GDM1 (cell line): ENCODE measurements around the gene TMEM165.
"Not testable (repeated sequence)": the region's sequence is repeated elsewhere in the genome, so short reads cannot be mapped to it uniquely, and the experiment has no call there.

Experiments
- DNase-seq: peaks from one replicate; lab custom pipeline; 2025; lab: John Stamatoyannopoulos, UW

The TMEM165 gene, protein sequence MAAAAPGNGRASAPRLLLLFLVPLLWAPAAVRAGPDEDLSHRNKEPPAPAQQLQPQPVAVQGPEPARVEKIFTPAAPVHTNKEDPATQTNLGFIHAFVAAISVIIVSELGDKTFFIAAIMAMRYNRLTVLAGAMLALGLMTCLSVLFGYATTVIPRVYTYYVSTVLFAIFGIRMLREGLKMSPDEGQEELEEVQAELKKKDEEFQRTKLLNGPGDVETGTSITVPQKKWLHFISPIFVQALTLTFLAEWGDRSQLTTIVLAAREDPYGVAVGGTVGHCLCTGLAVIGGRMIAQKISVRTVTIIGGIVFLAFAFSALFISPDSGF

DNA sequence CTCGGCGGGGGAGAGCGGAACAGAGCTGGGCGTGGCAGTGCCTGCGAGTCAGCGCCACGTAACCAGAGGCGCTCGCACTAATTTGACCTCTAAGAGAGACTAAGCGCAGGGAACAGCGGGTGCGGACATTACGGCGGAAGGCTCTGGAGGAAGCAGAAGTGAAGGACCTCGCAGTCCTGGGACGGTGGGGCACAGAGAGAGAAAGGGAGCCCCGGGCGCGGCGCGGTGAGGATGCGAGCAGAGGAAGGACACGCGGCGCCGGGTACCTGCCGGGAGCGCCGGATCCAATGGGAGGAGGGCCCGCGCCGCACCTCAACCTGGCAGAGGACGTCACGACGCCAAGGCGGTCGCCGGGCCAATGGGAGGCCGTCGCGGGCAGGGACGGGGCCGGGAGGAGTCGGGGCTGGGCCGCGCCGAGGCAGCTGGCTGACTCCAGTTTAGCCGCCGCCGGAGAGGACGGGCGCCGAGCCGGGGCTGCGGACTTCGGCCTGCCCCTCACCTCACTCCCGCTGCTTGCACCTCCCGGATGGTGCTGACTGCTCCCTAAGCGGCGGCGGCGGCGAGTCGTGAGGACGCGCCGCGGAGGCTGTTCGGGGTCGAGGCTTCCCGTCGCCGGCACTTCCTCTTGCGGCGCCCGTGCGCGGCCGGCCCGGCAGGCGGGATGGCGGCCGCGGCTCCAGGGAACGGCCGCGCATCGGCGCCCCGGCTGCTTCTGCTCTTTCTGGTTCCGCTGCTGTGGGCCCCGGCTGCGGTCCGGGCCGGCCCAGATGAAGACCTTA, at the start of gene TMEM165:
Gene TMEM165 (plus strand): TSS at position 429 of the 779 bp plus-strand sequence. CDS start 233 bp downstream, at position 662.
- DNase-seq = peak; percentile 88

DNA sequence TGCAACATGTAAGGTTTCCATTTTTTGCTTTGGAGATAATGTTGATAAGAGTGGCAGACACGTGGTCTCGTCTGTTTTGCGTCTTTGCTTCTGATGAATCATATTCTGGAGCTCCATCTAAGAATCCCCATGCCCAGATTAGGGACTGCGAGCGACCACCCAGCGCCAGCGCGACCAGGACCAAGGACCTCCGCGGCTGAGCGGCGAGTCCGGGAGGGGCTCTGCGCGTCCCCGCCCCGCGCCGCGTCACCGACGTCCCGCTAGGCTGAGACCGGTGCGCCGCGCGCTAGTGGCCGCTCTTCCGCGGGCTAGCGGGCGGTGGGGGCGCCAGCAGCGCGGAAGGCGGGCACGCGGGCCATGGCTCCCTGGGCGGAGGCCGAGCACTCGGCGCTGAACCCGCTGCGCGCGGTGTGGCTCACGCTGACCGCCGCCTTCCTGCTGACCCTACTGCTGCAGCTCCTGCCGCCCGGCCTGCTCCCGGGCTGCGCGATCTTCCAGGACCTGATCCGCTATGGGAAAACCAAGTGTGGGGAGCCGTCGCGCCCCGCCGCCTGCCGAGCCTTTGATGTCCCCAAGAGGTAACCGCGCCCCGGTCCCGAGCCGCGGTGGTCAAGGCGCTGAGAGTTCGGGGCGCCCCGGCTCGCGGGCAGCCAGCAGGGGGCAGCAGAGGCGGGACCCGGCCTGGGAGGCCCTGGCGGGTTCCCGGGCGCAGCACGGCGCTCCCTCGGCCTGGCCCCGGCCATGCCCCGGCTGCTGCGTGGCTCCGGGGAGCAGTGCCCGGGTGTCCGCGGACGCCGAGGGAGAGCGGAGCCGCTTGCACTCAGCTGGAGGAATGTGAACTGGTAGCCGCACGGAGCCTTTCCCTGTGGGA, 49.5 kb upstream of the TMEM165 start, which contains the start of gene SRD5A3:
Gene SRD5A3 (plus strand): TSS at position 263 of the 871 bp plus-strand sequence. CDS start 95 bp downstream, at position 358.
- DNase-seq = peak; percentile 75

DNA sequence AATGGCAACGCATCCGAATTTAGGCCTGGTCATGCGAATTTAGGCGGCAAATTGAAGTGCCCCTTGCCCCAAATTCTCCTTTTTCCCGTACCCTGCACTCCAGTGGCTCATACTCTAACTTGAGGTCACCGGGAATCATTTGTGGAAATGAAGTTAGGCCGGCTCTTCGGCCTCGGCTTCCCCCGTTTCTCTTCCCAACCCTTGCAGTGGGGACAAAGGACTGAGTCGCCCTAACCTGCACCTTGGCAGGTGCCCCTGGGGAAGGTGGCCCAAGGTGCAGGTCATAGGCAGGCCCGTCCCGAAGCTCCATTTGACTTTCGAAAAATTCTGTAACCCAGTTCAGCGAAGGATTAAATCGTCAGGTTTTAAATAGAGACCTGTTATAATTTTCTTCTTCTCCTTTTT, 48.9 kb upstream of the TMEM165 start:
- no peak for DNase-seq

DNA sequence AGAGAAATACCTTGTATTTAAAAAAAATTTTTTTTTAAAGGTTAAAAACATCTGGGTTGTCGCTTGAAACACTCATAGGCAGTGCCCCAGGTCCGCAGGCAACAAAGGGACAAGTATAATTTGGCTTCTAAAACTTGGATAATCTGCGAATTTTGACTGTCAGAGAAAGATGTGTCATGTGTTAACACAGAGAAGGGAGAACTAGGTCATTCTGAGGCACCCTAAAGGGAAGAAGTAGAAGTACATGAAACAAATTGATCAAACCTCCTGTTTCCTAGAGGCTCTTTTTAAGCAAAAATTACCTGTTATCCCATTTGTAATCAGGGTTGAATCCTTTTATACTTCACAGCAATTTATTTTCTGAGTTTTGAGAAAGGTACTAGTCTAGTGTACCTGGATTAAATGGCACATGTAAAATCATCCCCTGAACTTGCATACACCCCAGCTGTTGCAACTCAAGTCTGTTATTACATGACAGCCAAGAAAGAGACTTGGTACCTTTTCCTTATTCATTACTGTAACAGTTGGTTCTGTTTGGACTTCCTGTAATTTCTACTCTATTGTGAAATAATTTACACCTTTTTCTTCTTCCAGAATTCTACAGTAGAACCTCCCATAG, 48.0 kb upstream of the TMEM165 start:
- no peak for DNase-seq

DNA sequence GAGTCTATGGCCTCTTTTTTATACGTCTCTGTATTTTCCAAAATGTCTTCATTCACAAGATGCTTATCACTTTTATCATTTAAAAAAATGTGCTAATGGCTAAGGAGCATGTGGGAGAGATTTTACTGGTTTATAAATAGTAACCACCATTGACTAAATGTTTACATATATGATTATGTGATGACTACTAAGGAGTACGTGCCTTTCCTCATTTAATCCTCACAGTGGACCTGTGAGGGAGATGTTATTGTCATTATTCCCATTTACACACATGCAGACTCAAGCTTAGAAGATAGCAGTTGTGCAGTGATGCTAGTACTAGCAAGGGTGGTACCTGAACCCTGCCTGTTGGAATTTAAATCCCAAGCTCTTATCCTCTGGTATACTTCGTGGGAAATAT, 47.3 kb upstream of the TMEM165 start:
- DNase-seq = no peak

DNA sequence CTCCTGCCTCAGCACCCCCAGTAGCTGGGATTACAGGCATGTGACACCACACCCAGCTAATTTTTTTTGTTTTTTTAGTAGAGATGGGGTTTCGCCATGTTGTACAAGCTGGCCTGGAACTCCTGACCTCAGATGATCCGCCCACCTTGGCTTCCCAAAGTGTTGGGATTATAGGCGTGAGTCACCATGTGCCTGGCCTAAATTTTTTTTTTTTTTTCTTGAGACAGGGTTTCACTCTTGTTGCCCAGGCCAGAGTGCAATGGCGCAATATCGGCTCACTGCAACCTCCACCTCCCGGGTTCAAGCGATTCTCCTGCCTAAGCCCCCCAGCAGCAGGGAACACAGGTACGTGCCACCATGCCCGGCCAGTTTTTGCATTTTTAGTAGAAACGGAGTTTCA, 44.9 kb upstream of the TMEM165 start:
- DNase-seq = not testable (repeated sequence)

DNA sequence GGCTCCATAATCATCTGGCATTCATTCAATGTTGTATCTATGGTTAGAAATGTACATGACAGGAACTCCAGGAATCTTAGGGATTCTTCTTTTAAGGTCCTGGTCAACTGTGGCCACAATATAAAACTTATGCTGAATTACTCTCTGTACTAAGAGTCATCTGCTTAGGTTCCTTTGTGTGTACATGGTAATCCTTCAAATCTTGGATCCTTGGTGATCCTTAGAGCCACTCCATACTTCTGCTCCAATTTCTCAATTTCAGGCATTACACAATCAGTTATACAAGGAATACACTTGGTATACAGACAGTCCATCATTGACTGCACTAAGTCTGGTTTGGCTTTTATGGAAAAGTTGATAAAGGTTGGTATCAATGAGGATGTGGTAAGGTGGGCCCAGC, 43.9 kb upstream of the TMEM165 start:
- no peak for DNase-seq

DNA sequence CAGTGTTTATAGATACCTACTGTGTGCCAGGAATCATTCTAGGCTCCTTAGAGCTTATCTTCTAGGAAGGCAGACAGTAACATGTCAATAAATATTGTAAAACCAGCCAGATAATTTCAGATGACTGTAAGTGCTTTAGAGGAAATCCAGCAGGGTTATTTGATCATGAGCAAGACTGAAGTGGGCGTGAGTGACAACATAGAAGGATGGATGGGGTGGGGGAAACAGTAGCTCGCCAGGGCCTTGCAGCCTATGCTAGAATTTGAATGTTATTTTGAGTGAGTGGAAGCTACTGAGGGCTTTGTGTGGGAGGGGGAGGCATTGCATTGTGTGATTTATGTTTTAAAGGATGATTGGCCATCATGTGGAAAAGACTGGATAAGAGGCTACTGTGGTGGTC, 43.0 kb upstream of the TMEM165 start:
- DNase-seq = no peak

DNA sequence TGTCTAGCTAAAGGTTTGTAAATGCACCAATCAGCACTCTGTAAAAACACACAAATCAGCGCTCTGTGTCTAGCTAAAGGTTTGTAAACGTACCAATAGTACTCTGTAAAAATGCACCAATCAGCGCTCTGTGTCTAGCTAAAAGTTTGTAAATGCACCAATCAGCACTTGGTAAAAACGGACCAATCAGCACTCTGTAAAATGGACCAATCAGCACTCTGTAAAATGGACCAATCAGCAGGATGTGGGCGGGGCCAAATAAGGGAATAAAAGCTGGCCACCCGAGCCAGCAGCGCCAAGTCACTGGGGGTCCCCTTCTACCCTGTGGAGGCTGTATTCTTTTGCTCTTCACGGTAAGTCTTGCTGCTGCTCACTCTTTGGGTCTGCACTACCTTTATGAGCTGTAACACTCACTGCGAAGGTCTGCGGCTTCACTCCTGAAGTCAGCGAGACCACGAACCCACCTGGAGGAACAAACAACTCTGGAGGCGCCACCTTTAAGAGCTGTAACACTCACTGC, 42.5 kb upstream of the TMEM165 start:
- not testable (repeated sequence) for DNase-seq

DNA sequence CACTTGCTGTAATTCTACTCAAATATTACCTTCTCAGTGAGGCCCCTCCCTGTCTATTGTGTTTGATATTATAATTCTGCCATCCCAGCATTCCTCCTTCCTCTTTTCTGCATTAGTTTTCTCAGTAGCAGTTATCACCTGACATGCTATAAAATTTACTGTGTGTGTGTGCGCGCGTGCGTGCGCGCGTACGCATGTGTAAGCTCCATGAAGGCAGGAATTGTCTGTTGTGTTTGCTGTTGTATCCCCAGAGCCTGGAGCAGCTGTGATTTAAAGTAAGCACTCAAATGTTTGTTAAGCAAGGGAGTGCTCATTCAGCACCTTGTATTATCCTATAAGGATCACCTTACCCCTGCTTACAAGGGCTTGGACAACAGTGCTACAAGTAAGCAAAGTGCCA, 41.1 kb upstream of the TMEM165 start:
- no peak for DNase-seq

DNA sequence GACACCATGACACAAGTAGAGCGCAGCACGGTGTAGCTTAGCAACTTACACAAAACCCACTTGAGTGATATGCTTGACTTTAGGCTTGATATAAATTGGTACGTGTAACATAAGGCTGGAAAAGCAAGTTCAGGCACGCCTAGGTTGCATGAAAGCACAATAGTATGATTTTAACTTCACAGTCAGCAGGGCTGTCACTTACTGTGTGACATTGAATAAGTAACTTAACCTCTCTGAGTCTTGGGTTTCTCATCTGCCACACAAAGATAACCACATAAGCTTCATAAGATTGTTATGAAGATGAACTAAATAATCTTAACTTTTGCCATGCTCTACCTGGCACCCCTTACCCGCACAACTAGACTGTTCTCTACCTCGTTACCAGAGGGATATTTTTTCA, 40.2 kb upstream of the TMEM165 start:
- DNase-seq = no peak

DNA sequence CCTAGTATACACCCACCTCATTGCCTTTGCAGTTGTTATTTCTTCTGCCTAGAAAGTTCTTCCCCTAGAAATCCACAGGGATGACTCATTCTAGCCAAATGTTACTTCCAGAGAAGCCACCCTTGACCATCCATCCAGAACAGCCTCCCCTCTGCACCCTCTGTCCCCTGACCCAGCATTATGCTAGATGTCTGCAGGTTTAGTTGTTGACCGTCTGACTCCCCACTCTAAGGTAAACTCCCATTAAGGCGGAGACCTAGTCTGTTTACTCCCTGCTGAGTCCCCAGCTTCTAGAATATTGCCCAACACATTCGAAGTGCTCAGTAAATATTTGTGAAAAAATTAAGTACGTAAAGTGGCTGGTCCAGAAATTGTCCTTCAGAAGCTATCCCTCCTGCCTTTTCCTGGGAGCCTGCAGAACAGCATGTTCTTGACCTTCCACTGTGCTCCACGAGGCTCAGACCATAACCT, 38.7 kb upstream of the TMEM165 start:
- no peak for DNase-seq

DNA sequence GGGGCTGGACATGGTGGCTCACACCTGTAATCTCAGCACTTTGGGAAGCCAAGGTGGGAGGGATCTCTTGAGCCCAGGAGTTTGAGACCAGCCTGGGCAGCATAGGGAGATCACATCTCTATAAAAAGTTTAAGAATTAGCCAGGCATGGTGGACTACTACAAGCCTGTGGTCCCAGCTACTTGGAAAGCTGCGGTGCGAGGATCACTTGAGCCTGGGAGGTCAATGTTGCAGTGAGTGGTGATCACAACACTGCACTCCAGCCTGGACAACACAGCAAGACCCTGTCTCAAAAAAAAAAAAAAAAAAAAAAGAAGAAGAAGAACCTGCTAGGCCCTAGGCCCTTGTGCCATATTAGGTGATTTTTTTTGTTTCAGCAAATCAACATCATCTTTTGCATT, 37.5 kb upstream of the TMEM165 start:
- DNase-seq = no peak

DNA sequence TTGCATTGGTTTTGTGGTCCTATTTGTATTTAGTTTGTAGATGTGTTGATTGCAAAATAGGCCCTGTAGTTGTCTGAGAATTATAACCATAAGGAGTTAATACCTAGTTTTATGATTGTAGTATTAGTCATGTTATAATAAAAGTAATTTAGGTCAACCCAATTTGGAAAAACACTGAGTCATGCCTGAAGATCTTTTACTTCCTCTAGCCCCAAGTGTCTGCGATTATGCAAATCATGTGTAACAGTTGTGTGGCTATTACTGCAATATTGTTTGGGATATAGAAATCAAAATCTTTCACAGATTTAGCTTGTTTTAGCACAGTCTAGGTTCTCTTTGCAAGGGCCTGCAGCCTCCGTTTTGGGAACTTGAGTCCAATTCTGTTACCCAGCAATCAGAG, 37.1 kb upstream of the TMEM165 start:
- DNase-seq = no peak

DNA sequence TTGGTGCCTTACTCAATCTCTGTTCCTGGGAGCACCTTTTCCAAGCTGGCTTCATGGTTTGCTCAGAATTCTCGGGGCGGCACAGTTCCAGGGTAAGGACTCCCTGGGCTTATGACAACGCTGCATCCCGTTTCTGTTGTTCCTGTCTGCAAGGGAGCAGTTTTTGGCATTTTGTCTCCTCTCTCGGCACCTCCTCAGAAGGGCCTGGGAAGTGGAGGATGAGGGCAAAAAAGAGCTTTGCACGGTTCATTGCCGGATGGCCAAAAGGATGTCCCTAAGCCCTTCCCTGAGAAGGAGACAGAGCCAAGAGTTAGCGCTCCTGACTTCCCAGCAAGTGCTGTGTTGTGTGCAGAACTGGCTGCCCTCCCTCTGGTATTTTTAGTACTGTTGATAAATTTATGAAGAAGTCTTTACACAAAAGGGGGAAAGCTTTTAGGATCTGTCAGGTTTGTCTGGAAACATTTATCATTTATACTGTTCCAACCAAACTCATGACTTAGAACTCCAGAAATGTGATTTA, 36.3 kb upstream of the TMEM165 start:
- DNase-seq = no peak

DNA sequence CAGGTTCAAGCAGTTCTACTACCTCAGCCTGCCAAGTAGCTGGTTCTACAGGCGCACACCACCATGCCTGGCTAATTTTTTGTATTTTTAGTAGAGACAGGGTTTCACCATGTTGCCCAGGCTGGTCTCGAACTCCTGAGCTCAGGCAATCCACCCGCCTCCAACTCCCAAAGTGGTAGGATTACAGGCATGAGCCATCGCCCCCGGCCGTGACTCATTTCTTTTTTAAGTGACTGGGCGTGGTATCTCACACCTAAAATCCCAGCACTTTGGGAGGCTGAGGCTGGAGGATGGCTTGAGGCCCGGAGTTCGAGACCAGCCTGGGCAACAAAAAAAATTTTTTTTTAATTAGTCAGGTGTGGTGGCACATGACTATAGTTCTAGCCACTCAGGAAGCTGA, 32.8 kb upstream of the TMEM165 start:
- DNase-seq = not testable (repeated sequence)

DNA sequence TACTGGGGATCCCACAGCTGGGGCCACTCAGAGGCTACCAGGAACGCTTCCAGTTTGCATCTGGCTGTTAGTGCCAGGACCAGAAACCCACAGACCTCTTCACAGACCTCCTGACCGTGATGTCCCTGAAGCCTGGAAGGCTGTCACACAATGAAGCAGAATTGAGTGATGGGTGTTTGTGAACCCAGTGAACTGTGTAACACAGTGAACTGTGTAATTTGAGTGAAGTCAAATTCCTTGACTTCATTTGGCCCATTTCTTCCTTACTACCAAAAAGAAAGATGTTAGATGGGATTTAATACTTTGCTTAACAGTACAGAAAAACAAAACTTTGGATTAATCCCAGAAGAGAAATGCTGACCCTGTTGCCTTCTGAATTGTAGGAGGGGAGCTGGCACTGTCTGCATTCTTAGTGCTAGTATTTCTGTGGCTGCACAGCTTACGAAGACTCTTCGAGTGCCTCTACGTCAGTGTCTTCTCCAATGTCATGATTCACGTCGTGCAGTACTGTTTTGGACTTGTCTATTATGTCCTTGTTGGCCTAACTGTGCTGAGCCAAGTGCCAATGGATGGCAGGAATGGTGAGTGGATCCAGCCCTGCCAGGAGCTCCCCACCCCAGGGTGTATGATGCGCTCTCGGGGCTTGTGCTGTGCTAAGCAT, 31.9 kb upstream of the TMEM165 start:
- no peak for DNase-seq

DNA sequence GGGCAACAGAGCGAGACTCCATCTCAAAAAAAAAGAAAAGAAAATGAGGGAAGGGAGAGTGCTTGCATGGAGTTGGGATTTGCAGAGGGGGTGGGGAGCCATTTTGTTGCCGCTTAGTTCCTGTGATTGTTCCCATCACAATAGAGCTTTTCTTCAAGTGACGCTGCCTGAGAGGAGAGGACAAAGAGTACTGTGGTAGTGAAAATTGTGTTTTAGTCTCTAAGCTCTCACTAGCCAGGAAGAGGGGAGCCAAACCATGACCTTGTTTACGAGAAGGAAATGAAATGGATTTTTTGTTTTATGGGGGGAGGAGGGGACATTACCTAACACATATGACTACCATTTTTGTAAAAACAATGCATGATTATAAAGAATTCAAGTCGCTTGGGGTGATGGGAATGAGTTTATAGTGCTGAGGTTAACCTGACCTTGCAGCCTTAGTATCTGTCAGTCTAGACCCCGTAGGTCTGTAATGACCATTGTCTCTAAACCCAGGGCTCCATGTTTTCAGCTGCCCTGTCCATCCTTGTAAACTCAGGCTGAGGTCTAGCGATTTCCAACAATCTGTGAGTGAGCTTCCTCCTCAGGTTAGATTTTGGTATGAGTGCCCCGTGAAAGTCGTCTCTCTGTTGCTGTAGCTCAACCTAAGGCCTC, 30.9 kb upstream of the TMEM165 start:
- no peak for DNase-seq

DNA sequence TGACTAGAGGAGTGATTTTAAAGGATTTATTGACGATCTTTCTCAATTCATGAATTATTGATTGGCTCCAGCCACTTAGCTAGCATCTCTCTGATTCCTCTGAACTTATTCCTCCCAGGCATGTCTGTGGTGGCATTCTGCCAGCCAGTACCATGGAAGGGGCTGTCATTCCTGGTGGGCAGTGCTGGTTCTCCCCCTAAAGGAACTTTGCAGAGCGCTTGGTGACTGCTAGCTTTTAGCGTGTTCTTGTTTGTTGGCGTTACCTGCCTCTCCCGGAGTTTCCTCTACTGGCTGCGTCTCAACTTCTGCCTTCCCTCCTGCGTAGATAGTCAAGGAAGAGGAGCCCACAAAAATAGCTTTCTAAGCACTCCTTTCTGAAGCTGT, 30.4 kb upstream of the TMEM165 start:
- no peak for DNase-seq

DNA sequence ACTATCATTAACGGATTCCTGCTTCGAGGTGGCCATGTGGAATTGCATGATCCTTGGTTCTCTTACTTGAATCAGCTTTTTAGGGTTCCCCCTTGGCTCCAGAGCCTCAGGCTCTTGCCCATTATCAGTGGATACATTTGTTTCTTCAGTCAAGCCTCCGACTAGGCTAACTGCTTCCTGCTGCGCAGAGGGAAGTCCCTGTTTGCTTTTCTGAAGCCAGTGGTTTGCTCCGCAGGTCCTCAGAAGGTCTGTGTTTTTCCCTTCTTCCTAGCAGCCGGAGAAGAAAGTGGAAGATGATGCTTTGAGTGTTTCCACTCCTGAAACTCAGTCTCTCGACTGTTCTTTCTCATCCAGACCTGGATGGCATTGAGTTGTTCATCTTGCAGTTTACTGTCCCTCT, 29.1 kb upstream of the TMEM165 start:
- no peak for DNase-seq
